ENCODE data around the gene FAM13C.

The FAM13C gene

DNA sequence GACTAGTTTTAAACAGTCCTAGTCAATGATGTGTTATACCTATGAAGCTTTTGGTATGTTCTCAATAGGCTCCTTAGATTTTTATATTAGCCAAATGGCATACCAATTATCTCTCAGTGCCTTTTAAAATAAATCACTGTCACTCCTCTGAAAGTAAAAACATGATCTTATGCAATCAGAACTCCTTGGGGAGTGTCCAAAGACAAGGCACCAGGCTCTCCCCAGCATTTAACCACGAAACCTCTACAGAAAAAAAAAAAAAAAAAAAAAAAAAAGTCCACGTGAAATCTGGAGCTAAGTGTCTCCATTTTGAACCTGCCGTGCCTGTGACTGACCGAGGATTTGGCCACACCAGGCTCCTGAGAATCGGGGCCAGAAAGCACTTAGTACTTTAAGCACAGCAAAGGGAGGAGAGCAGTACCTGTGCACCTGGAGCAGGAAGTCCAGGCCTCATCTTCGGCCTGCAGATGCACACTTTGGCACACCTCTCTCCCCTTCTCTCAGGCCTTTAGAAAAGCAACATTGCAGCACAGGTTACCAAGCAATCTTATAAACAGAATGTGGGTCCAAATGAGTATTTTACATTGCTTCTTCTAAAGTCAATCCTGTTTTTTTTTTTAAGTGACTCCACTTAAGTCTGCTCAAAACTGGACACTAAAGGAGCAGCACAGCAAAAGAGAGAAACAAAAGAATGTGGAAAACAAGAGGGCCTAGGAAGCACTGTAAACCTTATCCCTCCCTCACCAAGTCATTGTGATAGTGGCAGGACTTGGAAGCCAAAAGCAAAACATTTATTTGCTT lies 1.5 kb downstream of the FAM13C start:
- DNase-seq = peak; percentile 5

DNA sequence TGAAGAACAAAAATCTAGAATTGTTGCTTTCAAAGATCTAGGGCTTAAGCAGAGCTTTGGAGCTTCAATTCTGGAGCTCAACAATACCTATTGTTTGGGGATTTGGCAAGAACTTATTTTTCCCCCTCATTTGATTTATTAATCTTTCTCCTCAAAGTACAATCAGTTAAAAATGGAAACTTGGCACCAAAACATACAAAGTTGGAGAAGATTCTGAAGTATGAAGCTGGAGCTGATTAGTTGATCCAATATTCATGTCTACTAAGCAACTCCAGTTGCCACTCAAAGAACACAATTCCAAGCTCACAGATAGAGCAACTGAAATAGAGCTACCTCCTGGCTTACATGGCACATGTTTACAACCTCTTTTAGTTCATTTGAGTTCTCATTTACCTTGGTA lies 3.8 kb downstream of the FAM13C start:
- no peak for DNase-seq

DNA sequence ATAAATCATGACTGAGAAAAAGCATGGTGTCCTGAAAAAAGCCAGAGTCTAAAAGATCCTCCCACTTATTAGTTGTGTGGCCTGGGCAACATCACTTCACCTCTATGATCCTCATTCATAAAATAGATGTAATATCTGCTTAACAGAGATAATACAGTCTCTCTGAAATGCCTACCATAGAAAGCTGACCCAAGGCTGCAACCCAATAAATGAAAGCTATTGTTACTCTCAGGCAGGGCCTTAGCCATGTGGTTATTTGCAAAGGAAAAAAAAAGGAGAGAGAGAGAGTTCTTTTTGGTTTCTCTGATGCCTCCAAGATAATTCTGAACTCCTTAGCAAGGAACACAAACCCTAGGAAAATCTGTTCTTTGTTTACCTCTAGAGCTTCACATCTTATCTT lies 7.9 kb downstream of the FAM13C start:
- no peak for DNase-seq

DNA sequence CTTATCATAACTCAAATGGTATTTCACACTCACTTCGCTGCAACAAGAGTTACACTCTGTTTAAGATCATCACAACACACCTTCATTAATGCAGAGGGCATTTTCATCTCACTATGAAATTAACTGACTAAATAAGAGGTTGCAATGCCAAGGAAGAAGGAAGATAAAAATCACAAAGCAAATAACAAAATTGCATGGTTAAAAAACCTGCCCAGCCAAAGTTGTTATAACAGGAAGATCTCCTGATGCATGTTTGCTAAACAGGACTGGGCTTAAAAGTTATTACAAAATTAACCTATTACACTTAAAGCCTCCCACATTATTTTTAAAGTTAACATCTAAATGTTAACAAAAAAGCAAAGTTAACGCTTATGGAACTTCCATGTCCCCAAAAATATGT lies 11.8 kb downstream of the FAM13C start:
- DNase-seq = no peak

DNA sequence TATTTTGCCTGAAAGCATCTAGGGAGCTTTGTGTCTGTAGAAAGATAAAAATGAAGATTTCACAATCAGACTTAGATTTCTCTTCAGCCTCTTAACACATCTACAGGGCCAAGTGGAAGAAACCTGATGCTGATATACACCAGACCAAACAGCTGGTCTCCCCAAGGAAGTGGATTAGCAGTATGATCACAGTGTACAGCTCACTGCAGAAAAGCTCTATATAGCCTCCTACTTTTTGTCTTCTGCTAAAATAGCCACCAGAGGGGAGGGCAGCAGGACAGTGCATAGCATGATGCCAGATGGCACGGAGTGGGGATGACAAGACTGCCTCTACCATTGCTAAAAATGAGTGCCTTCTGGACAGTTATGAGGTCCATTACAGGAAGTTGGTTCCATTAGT lies 16.0 kb downstream of the FAM13C start:
- no peak for DNase-seq

DNA sequence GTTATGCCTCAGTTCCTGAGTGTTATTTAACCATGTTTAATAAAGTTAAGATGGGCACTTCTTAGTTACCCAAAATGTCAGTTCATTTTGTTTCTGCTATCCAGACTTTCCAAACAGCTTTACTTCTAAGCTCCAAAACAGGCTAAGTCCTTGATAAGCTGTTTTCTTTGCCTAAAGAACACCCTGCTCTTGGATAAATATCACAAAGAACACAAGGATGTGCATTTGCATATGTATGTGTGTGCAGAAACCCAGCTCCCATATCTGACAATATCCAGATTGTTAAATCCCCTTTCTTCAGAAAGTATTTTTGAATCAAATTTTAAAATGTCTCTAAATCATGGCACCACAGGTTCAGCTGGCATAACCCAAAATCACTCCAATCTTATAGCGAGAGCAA lies 19.6 kb downstream of the FAM13C start:
- no peak for DNase-seq

DNA sequence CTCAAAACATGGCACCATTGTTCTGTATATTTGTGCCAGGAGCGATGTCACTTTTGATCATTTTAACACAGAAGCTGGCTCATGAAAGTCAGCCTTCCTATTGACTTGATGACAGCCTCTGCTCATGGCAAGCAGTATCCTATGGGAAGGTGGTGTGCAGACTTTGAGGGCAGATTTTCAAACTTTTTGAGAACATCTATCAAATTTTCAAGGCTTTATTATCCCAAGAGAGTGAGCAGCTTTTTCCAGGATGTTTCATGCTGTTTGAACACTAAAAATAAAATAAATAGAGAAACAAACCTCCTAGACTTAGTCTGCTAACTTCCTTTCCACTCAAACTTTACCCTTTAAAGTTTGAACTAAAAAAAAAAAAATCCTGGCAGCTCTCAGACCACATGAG lies 20.3 kb downstream of the FAM13C start:
- no peak for DNase-seq

DNA sequence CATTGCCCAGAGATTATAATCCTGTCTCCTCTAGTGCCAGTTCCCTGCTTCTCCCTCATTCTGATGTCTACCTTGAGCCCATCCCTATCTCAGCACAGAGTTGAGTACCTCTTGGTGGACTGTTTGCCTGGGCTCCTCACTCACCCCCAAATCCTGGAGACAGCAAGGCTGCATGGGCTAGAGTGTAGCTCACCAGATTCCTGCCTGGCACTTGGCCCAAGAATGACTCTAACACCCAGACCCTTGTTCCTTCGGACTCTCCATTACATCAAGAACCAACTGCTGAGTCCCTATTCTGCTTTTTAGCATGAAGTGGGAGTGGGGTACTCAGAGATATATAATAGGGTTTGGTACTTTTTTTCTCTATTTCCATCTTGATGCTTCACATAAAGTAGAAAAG lies 22.1 kb downstream of the FAM13C start:
- DNase-seq = no peak

DNA sequence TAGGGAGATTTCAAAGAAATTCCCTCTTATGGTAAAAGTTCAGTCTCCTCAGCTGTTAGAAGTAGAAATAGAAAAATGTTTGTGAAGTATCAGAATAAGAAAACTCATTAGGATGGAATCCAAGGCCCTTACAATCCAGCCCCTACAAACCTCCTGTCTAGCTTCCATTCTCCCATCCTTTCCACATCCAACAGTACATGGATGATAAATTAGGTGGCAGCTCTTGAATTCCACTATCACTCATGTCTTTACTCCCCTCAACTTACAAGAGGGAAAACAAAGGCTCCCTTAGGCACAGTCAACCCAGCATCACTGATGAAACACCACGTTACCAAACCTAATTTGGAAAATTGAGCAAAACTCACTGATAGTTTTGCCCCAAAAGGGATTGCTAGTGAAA lies 23.0 kb downstream of the FAM13C start:
- no peak for DNase-seq

DNA sequence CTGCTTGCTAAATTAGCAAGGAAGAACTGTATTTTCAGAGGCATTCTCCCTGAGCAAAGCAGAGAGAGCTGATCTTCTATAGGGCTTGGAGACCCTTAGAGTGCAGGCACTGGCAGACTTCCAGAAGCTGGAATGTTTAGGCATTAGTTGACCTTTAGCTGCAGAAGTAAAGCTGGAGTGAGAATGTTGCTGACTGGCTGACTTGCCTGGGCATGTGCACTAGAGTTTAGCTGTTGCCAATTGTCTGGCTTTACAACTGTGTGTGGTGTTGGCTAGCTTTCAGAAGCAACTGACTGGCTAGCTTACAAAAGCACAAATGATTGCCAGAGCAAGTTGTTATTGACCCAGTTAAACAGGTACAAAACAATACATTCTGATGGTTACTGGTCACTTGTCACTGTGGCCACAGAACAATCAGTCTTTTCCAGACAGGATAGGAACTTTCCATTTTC lies 25.1 kb downstream of the FAM13C start:
- DNase-seq = no peak

DNA sequence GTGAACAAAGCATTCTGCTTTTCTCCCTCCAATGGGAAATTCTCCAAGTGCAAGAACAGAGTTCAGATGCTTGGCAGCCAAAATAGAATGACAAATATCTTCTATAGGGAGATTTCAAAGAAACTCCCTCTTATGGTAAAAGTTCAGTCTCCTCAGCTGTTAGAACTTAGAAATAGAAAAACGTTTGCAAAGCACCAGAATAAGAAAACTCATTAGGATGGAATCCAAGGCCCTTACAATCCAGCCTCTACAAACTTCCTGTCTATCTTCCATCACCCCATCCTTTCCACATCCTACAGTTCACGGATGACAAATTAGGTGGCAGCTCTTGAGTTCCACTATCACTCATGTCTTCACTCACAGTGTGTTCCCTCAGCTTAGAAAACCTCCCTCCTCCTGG lies 25.7 kb downstream of the FAM13C start:
- no peak for DNase-seq

DNA sequence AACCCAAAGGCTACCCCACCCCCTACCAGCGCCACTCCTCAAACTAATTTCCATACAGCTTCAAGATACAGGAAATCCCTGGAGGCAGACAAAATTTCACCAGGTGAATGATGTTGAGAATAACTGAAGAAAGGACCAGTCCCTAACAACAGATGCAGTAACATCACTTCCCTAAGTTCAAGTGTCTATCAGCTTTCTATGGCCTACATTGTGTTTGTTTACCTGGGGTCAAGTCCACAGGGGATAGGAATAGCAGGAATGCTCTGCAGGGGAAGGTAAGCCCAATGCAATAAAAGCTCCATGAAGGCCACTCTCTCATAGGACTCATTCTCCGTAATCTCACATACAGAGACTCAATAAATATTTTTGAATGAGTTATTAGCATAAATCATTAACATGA lies 26.9 kb downstream of the FAM13C start:
- no peak for DNase-seq

DNA sequence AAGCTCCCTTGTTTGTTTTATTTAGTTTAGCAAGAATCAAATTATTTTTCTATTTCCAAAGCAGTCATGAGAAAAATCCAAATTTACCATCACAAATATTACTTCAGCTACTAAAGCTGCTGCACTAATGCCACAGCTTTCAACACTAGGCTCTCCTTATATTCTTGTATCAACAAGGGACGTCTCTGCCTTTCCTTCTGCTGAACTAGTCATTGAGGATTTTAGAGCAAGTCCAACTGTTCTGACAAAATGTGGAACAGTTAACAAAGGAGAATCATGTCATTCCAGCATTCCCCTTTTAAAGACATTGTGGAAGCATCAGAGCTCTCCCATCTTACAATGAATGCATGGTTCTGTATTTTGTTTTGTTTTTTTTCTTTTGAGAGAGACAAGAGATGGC lies 28.6 kb downstream of the FAM13C start:
- no peak for DNase-seq

DNA sequence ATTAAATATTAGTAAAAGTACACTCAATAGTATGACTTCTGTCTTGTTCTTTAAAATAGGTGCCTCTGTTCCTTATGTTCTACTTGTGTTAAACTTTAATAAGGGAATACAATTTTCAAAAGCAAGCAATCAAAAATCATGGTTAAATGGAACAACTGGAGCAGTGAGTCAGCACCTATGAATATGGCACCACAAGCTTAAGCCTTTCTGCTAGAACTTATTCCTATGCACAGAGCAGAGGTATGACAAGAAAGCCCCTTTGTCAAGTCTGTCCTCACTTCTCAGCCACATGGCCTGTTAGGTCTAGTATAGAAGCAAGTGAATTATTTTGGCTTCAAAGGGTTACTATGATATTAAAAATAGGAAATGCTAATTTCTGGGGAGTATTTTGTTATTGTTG lies 29.8 kb downstream of the FAM13C start:
- no peak for DNase-seq

DNA sequence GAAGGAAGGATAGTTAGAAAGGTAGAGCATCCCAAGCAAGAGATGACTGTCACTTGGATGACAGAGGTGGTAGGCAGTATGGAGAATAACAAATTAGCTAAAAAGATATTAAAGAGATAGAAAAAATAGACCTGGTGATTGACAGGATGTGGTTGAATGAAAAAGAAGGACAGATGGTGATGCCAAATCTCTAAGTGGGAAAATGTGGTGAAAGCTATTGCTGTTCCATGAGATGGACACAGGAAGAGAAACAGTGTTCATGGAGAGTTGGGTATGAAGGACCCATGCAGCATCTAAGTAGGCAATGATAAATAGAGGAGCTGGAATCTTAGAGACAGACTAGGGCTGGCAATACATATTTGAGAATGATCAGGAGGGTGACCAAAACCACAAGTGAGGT lies 30.7 kb downstream of the FAM13C start:
- no peak for DNase-seq

DNA sequence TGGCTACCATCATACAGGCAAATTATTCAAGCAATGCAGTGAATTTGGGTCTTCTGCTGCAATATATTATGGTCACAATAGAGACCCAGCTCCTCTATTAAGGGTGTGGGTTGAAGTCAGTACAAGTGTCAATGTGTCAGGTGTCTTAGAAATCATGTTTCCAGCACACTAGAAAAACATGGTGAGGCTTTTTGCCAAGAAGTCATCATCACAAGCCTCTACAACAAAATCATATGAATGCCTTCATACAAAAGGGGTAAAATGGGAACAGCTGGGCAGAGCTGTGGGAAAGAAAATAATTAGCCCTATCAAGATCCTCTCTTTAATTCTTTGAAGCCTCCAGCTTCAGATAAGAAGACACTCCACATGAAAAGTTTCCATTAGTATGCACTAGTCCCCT lies 37.2 kb downstream of the FAM13C start:
- no peak for DNase-seq

DNA sequence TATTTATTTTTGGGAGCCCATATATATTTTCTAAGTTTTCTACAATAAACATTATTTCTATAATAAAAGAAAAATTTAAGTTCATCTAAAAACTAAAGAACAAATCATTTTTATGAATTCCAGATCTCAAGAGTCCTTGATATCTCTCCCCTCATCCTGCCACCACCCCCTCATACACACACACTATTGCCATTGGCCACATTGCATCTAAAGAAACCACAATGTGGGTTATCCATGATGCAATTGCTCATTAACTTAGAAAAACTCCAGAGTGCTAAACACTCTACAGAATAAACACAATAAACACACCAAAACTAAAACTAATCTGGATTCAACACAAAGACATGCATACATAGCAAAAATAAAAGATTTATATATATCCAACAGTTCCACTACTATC lies 37.8 kb downstream of the FAM13C start:
- DNase-seq = no peak

DNA sequence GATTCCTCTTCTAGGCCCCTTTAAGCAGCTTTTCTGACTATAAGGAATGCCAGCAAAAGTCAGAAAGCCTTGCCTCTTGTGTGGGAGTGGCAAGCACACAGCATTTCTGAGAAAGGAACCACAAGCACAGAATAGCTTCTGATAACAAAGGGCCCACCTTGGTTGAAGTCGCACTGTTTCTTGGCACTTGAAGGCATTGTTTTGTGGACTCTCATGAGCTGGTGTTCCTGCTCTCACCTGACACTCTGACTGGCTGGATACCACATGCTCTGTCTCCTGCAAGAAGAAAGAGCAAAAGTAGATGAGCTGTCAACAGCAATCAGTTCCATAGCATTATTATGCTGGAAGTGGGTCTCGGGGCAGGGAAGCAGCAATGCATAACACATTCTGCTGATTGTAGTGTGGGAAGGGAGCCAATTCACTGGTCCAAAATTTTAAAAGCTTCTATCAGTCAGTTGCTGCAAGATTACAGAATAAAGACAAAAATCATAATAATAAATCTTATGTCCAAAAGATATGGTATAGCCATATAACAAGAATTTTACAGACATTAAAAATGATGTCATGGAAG lies 38.4 kb downstream of the FAM13C start:
- DNase-seq = no peak

DNA sequence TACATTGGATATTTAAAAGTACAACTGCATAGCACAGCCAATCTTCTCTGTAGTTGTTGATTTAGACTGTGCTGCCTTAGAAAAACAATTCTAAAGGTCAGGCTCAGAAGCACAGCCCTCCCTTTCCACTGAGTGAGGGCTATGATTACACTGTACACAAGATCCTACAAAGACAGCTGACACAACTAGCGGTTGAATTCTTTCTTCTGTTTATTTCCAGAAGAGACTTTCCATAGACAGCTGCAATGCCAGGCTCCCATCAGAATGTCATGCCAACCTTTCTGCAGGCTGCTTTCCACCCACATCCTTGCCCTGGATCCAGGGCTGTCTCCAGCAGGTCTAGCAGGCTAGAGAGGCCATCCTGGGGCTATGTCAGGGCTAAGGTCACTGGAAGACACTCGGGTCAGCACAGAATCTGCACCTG lies 39.3 kb downstream of the FAM13C start:
- peak; percentile 74 for DNase-seq

DNA sequence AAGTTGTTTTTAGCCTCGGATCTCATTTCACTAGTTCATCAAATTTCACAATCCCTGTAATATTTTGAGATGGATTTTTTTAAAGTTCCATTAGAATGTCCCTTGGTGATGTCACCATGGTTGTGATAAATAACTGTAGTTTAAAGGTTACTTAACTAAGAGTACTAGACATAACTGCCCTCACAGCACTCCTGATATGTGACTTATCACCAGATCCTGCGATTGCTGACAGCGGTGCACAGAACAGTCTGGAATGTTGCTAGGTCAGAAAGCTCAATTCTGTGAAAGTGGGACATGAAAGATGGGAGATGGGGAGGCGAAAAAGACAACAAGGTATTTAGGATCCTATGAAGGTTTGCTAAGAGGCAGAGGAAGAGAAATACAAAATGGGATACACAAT lies 40.2 kb downstream of the FAM13C start:
- DNase-seq = no peak

DNA sequence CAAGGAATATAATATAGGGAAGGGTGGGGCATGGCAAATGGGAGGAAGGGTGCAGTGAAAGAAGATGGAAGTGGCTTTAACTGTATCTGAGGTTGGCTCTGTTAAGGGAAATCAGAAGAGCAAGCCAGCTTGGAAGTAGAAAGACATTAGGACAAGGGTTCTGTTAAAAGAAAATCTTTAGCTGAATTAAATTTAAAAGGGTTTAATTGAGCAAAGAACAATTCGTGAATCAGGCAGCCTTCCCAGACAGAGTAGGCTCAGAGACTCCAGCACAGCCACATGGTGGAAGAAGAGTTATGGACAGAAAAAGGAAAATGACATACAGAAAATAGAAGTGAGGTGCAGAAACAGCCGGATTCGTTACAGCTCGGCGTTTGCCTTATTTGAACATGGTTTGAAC lies 42.0 kb downstream of the FAM13C start:
- DNase-seq = no peak

DNA sequence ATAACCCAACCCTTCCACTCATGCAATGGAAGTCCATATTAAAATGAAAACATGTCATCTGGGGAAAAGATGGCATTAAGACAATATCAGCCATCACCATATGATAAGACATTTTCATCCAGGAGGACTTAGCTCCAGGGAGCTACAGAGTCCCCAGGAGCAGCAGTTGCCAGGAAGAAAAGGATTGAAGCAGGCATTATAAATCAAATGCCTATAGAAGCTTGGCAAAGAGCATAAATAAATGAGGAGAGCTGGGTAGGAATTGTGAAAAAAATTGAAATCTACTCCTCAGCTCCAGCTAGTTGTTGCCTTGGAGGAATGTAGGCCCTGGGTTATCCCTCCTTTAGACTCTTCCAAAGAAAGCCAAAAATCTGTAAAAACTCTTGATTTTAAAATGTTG lies 42.5 kb downstream of the FAM13C start:
- DNase-seq = peak; percentile 58

DNA sequence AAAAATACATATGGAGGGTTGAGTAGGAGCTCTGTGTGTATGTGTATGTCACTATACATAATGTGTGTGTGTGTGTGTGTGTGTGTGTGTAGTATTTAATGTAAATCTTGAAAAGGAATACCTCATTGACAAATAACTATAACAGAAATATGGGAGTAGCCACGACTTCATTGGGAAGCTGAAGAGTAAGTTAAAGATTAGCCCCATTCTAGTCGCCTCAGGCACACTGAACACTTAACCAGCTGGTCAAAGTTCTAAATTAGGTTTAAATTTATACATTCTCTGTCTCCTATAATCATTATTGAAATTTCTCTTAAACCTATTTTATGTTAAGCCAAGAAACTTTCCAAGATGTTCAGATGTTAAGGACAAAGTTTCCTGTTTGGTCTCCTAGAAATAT lies 45.3 kb downstream of the FAM13C start:
- DNase-seq = no peak

DNA sequence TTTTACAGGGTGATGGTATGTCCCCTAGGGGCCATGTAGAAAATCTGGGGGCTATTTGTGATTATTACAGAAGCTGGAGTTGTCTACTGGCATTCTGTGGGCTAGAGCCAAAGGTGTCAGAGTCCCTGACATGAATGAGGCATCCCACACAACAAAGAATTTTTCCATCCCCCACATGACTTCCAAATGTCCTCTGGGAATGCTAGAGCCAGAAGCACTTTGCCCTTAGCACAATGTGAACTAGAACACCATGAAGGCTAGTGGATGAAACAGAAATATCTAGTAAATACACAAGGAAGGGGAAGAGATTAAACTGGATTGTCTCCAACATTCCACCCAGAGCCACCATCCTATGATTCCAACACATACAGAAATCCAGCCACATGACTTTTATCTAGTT lies 46.9 kb downstream of the FAM13C start:
- DNase-seq = no peak

DNA sequence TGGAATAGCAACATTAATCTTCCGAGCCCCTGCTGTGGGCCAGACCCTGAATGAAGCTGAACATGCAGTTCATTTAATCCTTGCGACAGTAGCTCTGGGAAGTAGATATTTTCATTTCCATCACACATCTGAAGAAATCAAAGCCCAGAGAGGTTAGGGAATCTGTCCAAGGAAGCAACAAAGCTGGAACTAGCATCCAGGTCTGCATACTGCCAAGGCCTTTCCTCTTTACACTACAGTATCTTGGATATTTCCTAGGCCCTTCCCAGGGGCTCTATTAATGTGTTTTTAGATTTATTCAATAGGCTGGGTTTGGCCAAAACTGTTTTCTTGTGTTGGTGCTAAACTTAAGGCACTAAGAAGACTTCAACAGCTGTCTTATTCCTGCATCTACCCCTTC lies 48.1 kb downstream of the FAM13C start:
- DNase-seq = no peak

Data from DMS53 (cell line).